ENCODE measurements around the gene TRIM26.

TRIM26 gene

DNA sequence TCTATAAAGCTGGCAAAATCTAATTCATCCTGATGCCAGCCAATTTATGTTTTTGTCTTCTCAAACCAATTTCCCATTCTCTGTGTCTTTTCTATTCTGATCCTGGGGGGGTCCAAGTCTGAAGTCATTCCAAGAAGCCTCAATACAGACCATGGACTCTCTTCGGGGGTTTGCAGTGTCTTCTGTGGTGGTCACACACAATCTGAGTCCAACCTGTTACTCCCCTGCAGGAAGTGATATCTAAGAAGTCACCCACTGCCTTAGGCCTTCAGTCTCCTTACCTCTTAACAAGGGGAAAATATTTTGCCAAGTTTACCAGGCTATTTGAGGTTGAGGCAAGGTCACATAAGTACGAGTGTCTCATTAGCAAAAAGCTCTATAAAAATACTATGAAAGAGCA, 1.9 kb downstream of the TRIM26 start:
- no peak for DNase-seq (ENCODE audit: low read depth)

DNA sequence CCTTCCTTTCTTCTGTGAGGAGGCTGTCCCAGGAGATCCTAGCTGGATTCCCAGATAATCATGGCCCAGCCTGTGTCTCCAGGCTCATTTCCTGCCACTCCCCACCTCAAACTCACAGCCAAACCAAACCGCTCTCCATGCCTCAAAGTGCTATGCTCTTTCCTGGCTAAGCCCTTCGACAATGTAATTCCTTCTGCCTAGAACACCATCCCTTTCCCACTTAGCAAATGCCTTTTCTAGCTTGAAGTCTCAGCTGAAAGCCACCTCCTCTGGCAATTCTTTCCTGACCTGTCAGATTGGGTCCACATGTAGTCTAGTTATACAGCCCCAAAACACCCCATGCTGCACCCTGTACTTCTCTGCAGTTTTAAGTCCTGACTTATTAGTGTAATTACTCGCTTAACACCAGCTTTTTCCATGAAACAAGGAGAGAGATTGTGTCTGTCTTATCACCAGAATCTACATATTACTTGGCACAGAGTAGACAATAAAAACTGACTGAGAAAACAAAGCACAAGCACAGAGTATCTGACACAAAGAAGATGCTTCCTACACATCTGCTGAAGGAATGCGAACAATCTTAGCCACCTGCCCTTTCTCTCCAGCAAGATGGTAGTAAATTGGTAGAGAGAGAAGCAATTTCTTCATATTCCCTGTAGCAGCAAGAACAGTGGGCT, 5.4 kb downstream of the TRIM26 start:
- DNase-seq (ENCODE audit: low read depth) = no peak

DNA sequence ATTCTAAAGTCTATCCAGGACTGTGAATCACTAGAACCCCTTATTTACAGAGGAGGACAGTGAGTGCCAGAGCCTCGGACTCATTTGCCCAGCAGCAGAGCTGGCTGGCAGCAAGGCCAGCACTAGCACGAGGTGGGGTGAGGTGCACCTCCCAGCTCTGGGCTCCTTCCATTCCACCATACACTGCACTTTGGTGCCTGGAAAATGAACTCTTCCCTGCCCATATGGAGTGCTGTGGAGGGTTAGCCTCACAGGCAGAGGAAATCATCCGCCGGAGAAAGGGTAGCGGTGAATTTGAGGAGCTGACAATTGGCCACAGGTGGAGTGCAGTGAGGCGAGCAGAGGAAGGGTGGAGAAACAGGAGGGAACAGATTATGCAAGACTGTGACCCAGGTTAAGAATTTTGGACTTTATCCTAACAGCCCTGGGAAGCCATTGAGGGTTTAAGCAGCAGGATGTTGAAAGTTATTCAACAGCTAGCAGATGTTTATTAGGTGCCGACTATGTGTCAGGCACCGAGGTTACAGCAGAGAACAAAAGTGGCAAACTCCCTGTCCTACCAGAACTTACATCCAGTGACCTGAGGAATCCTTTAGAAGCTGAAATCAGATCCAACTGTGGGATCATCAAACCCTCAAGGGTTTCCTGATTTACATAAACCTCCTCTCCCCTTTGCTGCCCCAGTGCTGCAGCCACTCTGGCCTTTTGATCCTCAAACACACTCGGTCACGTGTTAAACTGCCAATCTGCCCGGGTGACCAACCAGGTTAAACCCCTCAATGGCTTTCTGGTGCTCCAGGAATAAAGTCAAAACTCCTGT, 6.2 kb downstream of the TRIM26 start:
- DNase-seq (ENCODE audit: low read depth) = no peak

DNA sequence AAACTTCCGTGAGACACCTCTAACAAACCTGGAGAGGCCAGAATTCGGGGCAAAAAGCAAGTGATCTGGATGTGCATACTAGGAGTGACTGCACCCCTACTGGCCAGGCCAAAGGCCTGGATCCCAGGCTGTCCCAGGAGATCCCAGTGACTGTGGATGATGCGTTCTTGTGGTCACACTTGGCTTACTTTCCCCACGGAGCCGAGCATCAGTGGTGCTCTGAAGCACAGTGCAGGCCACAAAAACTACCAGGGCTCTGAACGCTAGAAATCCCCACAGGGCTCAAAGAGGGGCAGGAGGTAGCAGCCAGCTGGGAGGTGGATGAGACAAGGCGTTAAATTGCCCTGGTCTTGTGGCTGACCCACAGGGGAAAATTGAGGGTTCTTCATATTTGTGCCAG, 7.1 kb downstream of the TRIM26 start:
- no peak for DNase-seq (ENCODE audit: low read depth)

DNA sequence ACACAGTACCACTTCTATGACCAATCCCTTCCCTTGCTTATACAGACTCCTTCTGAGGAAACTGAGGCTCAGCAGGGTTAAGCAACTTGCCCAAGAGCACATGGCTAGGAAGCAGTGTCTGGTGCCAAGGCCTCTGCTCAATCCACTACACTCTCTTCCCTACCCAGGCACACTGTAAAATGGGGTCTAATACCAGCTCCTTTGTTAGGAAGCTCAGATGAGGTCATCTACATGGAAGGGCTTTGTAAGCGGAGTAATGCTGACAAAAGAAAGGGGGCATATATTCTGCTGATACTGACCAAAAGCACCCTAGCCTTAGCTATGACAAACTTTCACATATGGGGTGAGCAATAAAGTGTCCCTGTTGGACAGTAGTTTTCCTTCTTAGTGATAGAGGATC, 9.1 kb downstream of the TRIM26 start:
- no peak for DNase-seq (ENCODE audit: low read depth)

DNA sequence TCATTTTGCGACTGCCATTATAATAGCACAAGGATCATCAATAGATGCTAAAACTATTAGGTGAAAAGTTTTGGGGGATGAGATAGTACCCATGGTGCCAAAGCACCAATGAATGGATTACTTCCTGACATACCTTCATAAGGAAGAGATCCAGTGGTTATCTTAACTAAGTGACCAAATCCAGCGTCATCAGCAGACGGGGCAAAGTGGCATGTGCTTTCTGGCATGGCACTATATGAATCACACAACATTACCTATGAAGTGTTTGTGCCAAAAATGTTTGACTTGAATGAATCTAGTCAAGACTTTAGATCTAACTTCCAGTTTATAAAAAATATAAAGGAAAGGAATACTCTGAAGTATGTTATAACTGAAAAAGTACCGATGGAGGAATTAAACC, 10.8 kb downstream of the TRIM26 start:
- no peak for DNase-seq (ENCODE audit: low read depth)

DNA sequence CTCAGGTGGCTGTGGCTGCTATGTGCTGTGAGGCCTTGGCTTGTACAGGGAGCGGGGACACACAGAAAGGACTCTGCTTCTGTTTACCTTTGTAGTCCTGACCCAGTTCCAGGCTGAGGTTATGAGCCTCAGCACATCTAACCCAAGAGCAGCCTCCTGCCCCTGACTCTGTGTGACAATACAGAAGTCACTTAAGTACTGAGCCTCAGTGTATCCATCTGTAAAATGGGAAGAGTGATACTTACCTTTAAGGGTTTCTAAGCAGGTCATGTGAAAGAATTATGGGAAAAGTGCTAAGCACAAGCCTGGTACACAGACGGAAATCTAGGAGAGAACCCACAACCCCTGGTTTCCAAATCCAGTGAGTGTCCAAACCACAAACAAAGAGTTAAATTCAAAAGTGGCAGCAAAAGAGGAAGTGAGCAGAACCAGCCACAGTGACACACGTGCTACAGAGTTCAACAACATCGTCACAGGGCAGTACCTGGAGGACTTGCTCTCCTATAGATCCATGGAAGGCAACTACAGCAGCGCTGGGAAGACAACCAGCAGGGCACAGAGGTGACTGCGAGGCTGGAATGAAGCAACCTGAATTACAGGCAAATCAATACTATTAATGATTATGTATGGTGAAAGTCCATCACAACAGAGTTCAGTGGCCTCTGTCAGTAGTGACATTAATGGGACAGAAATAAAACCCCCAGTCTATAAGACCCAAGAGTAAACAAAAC, 12.5 kb downstream of the TRIM26 start:
- DNase-seq (ENCODE audit: low read depth) = no peak

DNA sequence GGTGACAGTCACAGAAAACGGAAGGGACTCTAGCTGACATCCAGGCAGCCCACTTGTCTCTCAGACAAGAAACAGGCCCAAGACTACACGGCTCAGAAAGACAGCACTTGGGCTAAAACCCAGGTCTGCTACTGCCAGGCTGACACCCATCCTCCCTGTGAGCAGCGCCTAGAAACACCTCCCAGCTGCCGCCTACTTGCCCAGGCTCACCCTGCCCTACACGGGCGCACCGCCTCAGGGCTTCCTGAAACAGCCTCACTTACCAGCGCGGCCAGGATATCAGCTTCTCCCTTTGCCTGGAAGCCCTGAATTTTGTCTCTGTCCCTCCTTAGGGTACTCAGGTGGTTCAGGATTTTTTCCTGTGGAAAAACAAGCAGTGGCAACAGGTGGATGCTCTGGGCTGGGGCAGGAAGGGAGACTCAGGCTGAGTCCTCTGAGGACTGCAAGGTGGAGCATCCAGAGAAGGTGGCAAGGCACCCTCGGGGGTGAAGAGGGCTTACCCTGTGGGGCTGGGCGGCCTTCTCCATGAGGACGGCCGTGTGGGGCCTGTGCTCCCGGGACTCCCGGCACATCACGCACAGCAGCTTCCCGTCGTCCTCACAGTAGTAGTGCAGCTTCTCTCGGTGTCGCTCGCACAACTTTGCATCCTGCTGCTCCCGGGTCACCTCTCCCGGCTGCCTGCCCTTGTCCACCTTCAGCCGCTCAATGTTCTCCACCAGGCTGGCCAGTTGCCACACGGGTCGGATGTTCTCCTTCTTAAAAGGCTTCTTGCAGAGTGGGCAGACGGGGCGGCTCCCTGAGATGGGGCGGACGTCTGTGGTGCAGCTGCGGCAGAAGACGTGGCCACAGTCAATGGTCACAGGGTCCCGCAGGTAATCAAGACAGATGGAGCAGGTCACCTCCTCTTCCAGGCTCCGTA, 14.8 kb downstream of the TRIM26 start:
- no peak for DNase-seq (ENCODE audit: low read depth)

DNA sequence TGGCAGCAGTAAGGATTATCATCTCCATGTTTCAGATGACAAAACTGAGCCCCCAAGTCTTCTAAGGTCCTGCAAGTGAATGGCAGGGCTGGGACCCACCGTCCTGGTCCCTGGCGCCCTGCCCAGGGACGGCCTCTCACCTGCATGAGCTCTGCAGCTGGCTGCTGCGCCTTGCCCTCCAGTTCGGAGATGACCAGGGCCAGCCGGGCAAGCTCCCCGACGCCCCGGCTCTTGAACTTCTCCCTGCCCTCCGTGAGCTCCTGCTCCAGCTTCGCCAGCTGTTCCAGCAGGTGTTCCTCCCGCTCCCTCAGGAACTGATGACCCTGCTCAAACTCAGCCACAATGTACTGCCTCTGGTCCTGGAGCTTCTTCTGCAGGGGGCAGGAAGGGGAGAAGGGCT, 16.8 kb downstream of the TRIM26 start:
- DNase-seq (ENCODE audit: low read depth) = no peak

DNA sequence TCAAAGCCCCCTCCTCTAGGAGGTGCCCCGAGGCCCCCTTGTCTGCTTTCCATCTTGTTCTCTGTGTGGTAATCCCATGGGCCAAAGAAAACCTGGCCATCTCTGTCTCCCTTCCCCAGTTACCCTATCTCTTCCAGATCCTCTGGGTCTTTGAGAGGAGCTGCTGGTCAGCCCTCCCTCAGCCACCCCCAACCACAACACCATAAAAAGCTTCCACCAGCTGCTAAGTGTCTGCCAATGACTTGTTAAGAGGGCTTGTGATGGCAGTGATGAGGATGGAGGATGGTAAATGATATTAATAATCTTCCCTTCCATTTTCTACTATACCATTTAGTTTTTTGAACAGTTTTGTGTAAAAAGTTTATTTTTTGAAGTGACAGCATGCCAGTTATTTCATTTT, 17.3 kb downstream of the TRIM26 start:
- DNase-seq (ENCODE audit: low read depth) = no peak

DNA sequence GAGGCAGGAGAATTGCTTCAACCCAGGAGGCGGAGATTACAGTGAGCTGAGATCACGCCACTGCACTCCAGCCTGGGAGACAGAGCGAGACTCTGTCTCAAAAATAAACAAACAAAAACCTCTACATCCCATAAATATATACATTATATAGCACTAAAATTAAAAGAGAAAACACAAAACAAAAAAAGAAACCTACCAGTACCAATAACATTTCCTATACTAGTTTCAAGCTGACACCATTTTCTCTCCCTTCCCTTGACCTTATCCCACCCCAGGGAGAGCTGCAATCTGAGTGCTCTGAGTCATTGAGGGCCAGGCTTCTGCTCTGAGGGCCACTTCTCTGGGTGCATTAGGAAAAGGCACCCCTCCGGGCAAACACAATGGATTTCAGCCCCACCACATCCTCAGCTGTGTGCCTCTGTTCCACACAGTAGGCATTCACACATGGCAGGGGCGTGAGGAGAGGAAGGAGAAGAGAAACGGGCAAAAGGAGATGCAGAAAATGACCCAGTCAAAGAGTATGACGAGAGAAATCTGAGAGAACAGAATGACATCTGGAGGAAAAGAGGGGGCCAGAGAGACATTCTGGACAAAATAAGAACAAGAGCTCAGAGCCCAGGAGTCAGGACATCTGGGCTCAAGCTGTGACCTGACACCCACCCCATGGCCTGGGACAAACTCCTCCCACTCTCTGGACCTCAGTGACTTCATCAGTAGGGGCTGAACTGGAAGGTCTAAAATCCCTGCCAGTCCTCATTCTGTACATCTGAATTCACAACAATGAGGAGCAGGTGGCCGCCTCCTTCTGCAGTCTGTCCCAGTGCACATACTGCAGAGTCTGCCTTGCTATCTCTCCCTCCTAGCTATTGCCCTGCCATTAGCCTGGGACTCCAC, 18.2 kb downstream of the TRIM26 start:
- DNase-seq (ENCODE audit: low read depth) = no peak

DNA sequence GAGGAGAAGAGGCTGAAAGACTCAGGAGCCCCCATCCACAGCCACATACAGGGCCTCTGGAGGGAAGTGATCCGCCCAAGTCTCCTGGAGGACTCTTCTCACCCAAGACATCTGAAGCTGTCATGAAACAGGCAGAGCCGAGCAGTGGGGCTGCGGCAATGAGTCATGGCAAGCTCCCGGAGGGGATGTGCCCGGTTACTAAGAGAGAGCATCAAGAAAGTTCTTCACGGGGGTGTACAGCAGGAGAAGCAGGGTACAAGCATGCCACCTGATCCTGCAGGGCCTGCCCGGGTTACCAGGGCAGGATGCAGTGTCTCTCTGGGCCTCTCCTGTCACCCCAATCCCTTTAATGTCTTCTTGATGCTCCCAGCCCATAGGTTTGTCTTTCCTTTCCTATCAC, 21.1 kb downstream of the TRIM26 start:
- DNase-seq (ENCODE audit: low read depth) = no peak

DNA sequence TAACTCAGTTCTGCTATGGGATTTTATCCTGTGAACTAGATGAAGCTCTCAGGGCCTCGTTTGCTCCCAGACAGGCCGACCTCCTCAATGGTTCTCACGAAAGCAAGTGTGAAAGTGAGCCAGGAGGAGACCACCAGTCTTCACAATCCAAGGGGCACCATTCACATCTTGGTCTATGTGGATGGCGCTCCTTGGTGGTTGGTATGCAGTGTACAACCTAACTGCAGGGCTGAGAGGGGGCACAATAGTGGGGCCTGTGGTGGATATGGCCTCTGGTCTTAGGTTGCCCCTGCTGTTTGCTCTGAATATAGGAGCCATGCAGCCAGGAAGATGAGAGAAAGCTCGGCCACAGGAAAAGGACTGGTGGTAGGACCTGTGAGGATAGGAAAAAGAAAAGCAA, 24.7 kb downstream of the TRIM26 start:
- no peak for DNase-seq (ENCODE audit: low read depth)

DNA sequence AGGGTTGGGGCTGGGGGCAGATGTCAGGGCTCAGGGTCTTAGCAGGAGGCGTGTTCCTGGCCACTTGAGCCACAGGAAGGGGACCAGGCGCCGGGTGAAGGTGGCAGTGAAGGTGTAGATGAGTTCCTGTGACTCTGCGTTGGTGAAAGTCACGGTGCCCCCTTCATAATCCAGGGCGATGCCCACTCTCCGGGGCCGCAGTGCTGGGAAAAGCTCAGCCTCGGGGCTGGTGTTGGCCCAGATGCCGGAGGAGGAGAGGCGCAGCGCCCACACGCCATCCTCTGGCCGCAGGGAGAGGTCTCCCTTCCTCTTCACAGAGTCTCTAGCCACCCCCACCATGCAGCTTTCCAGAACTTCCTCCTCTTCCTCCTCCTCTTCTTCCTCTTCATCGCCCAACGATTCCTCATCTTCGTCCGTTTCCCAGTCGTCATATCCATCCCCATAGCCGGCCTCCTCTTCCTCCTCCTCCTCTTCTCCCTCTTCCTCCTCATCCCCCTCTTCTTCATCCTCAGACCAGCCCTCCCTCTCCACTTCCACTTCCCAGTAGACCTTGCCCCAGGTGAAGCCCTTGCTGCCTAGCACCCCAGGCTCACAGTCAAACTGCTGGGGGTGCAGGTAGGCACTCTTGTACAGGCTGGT, 27.2 kb downstream of the TRIM26 start:
- no peak for DNase-seq (ENCODE audit: low read depth)

DNA sequence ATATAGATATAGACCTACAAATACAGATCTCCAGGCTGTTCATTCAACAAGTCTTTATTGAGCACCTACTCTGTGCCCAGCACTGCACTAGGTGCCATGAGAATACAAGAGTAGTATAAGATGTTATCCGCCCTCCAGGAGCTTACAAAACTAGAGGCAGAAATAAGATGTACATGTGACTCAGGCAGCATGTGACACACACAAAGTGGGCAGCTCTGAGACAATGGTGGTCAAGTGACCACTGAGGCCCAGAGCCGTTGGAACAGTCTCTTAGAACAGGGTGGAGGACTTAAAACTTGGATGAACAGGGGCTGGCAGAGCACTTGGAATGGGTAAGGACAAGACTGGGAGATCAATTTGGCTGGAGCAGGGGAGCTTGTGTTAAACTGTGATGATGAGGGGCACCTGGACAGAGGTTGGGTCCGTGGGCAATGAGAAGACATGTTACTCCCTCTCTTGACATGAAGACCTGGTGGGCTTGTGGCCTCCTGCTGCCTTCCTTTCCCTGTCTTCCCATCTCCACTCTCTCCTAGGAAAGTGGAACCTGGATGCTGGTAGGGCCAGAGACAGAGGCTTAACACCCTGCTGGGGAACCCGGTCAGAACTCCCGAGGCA, 28.7 kb downstream of the TRIM26 start:
- DNase-seq (ENCODE audit: low read depth) = no peak

DNA sequence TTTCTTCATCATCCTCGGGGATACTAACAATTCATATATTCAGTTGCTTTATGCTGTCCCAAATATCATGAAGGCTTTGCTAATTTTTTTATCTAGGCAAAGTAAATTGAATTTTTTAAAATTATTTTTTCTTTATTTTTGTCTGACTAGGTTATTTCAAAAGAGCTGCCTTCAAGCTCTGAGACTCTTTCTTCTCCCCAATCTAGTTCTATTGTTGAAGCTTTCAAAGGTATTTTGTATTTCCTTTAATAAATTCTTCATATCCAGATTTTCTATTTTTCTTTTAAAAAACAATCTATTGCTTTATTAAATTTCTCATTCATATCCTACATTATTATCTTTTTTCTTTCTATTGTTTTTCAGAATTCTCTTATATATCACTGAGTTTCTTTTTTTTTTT, 33.1 kb downstream of the TRIM26 start:
- no peak for DNase-seq (ENCODE audit: low read depth)

DNA sequence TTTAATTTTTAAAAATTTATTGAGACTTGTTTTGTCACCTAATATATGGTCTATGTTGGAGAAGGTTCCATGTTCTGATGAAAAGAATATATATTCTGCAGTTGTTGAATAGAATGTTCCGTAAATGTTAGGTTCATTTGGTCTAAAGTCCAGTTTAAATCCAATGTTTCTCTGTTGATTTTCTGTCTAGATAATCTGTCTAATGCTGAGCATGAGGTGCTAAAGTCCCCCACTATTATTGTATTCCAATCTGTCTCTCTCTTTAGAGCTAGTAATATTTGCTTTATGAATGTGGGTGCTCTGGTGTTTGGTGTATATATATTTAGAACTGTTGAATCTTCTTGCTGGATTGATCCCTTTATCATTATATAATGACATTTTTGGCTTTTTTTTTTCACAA, 34.4 kb downstream of the TRIM26 start:
- DNase-seq (ENCODE audit: low read depth) = no peak

DNA sequence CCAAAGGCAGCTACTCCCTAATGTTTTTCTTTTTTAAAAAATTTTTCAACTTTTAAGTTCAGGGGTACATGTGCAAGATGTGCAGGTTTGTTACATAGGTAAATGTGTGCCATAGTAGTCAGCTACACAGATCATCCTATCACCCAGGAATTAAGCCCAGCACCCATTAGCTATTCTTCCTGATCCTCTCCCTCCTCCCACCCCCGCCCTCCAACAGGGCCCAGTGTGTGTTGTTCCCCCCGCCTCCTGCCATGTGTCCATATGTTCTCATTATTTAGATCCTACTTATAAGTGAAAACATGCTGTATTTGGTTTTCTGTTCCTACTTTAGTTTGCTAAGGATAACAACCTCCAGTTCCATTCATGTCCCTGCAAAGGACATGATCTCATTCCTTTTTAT, 37.4 kb downstream of the TRIM26 start:
- DNase-seq (ENCODE audit: low read depth) = no peak

DNA sequence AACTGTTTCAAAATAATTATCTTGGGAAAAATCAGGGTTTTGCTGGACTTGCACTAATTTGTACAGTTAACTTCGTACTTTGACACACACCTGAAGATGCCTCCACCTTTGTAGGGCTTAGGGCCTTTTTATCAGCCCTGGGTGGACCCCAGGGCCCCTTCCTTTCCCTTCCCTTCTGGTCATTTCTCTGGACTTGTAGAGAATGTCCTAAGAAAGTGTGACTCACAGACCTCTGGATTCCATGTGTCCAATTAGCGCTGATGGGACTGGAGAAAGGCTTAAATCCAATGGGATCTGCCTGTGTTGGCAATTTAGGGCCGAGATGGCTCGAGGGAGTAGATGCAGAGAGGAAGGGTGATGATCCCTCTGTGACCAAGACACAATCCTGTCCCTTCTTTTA, 40.5 kb downstream of the TRIM26 start:
- DNase-seq (ENCODE audit: low read depth) = no peak

All from fibroblast of the conjunctiva (primary cell).